Stomach (tissue), 4 donors: Measurements from ENCODE around the gene ALG1.

ENCODE experiments used
- EP300 ChIP-seq: sonication (generic); formaldehyde crosslinking; IDR thresholded peaks from one replicate; pipeline ENCODE4 v1.6.1; 2017; ENCODE audit warnings: antibody characterized with exemption
- POLR2AphosphoS5 ChIP-seq, 3 donors: sonication (generic); formaldehyde crosslinking; IDR thresholded peaks; one replicate each; pipeline ENCODE4 v1.6.1; 2016; ENCODE audit warnings: antibody characterized with exemption in 3 of 3
- TF ChIP-seq, protein P1 (sequence below), 7 experiments: fragments of 450-650 bp in 4 of 7; fragments of 200-600 bp in 3 of 7; sonication (generic) in 3 of 7; IDR thresholded peaks; one replicate each; pipeline ENCODE4 v1.5.1; 2016 to 2019; ENCODE audit warnings: antibody characterized with exemption in 7 of 7, control low read depth in 2 of 7, mild to moderate bottlenecking in 1 of 7

DNA sequence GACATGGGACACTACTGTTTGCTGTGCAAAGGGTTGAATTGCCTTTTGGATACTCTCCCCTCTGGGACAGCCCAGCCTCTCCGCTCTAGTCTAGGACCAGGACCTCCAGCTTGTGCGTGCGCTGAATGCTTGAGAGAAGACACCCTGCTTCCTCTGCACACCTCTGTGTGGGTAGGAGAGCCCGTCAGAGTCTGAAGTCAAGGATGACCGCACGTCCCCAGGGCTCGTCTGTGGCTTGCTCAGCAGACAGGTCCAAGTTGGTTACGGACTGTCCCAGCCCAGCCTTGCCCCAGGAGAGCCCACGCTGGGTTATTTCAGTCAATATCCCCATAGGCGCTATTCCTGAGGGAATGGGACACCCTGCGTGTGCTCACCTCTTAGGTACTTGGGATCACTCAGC lies 9.6 kb upstream of the ALG1 start:
- no peak for TF ChIP-seq POLR2AphosphoS5 (IDR thresholded peaks at IDR 0.05)
- TF ChIP-seq, protein P1, sequence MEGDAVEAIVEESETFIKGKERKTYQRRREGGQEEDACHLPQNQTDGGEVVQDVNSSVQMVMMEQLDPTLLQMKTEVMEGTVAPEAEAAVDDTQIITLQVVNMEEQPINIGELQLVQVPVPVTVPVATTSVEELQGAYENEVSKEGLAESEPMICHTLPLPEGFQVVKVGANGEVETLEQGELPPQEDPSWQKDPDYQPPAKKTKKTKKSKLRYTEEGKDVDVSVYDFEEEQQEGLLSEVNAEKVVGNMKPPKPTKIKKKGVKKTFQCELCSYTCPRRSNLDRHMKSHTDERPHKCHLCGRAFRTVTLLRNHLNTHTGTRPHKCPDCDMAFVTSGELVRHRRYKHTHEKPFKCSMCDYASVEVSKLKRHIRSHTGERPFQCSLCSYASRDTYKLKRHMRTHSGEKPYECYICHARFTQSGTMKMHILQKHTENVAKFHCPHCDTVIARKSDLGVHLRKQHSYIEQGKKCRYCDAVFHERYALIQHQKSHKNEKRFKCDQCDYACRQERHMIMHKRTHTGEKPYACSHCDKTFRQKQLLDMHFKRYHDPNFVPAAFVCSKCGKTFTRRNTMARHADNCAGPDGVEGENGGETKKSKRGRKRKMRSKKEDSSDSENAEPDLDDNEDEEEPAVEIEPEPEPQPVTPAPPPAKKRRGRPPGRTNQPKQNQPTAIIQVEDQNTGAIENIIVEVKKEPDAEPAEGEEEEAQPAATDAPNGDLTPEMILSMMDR (IDR thresholded peaks at IDR 0.05), result no peak
- TF ChIP-seq EP300, result no peak
